HG02884 (cell line): ENCODE data around the gene MACROD2.

Experiments
- ATAC-seq: cut with Tn5 transposase; IDR thresholded peaks from one replicate; pipeline ENCODE4 v1.9.1; 2021; ENCODE audit warnings: mild to moderate bottlenecking, moderate library complexity; ENCODE audit not compliant: unreplicated experiment

MACROD2 gene

GRCh38 chr20:15890407-15890982 lies 1895.2 kb downstream of the MACROD2 start:
- no peak for ATAC-seq

GRCh38 chr20:15895126-15895525 lies 1899.8 kb downstream of the MACROD2 start:
- no peak for ATAC-seq

DNA sequence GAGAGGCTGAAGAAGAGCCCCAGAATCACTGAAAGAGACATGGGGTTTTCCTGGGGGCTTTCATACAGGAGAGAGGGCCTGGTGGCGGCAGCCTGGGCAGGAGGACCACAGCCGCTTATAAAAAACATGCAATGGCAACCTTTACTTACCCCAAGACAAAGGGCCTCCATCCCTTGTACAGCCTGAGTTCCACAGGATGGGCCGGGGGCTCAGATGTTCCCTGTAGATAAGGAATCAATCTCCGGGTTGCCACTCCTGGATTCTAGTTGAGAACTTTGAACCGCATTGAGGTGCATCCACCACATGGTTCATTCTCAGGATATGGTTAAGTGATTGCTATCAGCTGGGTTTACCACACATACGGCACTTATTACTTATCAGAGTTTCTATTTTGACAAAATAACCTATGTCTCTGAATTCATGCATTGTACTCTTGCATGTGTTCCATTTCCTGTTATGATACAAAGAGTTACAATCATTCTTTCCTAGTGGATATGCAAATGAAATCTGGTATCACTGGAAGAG lies 1900.3 kb downstream of the MACROD2 start:
- ATAC-seq: peak; percentile 93

DNA sequence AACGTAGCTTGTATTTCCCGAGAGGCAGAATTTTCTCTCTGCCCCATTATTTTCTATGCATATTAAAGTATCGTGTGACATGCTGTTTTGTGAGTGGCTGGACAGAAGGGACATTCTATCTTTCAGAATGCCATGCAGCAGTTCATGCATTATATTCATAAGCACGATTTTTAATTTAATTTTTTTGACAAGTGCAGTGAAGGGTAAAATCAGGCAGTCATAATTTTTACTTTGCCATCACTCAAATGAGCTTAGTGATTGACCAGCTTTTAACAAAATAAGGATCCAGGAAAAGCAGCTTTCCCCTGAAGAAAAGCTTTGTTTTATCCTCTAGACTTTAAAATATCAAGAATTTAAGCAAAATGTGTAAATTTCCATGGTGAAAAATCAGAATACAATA lies 1904.7 kb downstream of the MACROD2 start:
- no peak for ATAC-seq

DNA sequence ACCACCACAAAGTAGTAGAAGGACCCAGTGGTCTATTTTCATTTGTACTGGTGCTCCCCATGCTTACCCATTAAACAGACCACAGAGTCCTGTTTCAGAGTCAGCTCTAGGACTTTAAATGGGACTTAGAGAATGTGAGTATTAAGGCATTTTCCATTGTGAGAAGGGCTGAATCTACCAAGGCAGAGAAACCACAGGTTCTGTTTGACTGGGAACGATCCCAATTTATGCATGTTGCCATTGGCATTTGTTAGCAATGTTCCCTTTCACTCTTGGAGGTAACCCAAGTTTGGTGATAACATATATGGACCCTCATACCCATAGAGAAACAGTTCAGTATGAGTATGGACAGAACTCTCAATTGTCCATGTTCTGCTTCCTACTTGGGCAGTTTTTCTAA lies 1905.1 kb downstream of the MACROD2 start:
- no peak for ATAC-seq

GRCh38 chr20:15902493-15902892 lies 1907.2 kb downstream of the MACROD2 start:
- ATAC-seq: no peak

- ATAC-seq: no peak
Measured at GRCh38 chr20:15905661-15906060, 1910.3 kb downstream of the MACROD2 start.

DNA sequence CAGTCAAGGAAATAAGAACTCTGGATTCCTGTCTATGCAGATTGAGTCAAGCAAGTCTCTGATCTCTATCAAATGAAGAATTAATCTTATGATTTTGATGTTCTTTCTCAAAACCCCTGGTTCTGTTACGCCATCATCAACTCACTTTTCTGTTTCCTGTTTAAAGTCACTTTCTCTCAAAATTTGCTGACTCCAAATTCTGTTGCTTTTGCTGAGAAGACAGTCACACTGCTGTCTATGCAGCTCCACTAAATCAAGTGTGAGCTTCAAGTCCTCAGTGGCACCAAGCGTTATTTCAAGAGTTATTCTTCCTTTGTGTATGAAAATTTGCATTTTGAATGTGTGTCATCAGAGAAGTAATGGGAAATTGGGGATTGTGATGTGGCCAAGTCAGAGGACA lies 1914.7 kb downstream of the MACROD2 start:
- ATAC-seq: no peak

- ATAC-seq: no peak
Measured at GRCh38 chr20:15911581-15911980, 1916.3 kb downstream of the MACROD2 start.

DNA sequence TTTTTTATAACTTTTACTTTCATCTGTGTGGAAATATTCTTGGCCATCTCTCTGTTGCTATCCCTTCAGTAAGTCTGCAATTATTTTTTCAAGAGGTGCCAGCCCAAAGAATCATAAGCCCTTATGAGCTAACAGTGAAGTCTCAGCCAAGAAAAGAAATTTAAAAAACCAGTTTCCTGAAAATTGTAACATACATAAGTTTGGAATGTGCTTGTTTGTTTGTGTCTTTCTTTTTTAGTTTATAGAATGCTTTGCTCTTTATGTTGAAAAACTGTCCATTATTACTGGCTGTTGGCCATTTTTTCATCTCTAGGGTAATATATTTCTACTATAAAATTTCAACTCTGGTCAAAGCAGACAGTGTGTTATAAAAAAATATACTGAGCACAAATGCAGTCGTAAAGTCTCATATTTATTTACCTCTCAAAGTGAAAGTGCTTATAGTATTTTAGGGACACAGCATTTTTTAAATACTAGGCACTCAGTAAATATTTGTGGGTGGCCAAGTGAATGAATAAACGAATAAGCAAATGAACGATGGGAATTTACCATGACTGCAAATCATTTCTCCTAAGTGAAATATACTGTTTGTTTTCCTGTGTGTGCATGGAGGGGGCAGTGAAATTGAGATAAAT lies 1918.2 kb downstream of the MACROD2 start:
- no peak for ATAC-seq

GRCh38 chr20:15916623-15917022 lies 1921.3 kb downstream of the MACROD2 start:
- no peak for ATAC-seq

DNA sequence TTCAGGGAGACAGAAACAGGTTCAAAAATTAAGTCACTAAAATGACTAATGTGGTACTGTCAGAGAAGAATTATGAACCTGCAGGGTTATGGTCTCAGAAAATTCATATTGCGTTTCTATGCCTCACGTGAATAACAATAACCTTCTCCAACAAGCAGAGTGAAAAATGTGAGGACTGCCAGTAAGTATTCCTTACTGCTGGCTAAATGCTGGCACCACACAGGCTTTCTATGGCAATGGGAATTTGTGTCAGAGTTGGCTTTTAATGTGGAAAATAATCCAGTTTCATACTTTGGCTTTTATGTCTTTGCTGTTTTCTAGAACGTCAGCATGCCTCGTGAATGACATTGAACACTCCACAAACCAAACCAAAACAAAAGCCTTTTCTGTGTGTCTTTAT lies 1922.0 kb downstream of the MACROD2 start:
- no peak for ATAC-seq

DNA sequence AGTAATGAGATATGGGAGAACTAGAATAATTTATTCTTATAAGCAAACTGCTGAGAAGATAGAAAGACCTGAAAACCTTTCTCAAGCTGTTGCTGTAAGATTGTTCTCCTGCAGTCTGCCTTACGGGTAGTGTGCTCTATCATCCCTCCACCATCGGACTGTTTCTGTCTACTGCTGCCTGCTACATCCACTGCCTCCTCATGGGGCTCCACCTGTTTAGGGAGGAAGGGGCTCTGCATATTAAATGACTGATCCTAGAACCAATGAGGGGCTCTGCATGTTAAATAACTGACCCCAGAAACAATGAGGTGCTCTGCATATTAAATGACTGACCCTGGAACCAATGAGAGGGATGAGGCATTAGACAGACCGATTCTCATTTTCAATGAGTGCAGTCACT lies 1923.3 kb downstream of the MACROD2 start:
- no peak for ATAC-seq

GRCh38 chr20:15919118-15919517 lies 1923.8 kb downstream of the MACROD2 start:
- no peak for ATAC-seq

- no peak for ATAC-seq
Measured at GRCh38 chr20:15921930-15922329, 1926.6 kb downstream of the MACROD2 start.

DNA sequence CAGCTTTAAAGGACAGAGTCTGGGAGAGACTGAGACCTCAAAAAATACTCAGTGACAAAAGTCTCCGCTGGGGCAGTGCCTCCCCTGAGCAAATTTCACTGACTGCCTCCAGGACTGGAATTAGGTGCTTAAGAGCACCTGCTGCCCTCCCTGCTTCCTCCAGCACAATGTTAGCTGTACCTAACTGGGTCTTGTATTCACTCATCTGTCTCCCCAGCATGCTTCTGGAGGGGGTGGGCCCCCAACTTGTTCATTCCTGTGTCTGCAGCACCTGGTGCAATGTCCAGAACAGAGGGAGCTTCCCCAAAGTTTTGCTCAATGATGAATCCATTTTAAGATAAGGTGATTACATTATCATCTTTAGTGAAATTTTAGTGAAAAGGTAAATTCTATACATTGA lies 1927.2 kb downstream of the MACROD2 start:
- peak; percentile 50 for ATAC-seq

DNA sequence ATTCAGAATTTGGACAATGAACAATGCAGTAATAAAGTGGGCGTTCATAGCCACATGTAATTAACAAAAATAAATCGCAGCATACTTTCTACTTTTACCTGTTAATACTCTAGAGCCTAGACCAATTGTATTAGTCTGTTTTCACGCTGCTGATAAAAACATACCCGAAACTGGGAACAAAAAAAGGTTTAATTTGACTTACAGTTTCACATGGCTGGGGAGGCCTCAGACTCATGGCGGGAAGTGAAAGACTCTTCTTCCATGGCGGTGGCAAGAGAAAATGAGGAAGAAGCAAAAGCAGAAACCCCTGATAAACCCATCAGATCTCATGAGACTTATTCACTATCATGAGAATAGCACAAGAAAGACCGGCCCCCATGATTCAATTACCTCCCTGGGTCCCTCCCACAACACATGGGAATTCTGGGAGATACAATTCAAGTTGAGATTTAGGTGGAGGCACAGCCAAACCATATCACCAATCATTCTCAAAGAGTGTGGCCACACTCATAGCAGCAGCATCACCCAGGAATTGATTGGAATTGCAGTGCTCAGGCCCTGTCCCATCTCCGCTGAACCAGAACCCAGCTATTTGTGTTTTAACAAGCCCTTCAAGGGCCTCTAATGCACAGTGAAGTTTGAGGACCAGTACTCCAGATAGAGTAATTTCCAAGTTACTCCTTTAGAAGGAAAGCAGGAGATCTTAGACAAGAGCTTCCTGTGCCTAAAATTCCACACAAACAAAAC lies 1927.9 kb downstream of the MACROD2 start:
- ATAC-seq: peak; percentile 72

GRCh38 chr20:15924556-15924955 lies 1929.2 kb downstream of the MACROD2 start:
- ATAC-seq: no peak

DNA sequence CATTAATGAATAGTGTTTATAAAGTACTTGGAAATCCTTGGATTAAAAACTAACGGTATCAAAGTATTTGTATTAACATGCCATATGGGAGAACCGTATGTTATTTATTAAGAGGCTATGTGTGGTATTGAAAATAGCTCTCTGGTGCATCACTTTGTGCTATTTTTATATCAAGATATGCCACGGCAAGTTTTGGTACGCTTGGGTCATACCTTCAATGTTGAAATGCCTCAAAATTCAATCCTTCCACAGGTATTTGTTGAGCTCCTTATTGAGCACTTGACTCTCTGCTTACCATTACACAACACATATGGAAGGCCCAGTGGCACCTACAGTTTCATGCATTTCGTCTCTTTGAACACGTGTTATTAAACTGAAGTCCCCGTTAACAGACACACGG lies 1930.1 kb downstream of the MACROD2 start:
- ATAC-seq: no peak

DNA sequence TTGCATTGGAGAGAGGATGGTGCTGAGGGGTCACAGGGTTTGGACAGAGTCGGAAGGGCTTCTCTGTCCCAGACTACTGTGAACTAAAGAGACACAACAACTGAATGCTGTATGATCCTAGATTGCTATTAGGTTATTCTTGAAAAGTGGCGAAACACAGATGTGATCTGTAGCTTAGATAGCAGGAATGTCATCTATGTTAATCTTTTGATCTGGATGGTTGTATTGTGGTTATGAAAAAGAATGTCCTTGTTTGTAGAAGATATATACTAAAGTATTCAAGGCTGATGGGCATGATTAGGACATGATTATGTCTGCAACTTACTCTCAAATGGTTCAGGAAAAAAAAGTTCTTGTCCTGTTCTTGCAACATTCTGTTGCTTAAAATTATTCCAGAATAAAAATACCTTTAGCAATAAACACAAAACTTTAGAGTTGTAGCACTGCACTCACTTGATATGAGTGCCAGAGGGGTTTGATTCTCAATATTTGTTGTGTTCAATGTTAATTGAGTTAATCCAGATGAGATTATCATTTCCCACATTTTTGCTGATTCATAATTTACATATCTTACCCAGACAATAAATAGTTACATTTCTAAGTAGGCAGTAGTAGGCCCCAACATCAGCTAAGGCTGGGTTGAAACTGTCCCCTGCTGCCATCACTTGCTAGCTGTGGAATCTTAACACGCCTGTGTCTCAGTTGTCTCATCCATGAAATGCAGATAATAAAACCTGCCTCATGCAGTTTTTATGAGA lies 1932.8 kb downstream of the MACROD2 start:
- ATAC-seq: no peak

DNA sequence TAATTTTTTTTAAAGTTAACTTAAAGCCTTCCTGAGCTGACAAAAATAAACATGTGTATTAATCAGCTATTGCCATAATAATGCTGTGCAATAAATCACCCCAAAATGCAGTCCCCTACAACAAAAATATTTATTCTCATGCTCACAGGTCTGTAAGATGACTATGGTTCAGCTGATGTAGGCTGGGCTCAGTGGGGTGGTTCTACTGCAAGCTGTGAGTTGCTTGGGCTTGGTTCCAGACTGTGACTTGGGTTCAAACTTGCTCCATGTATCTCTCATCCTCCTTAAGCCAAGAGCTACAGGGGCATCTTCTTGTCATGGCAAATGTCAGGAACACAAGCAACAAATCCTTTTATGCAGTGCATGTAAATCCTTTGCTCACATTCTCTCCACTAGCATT lies 1933.6 kb downstream of the MACROD2 start:
- no peak for ATAC-seq
